HG03135 (cell line): ENCODE measurements around the gene PLD4.

ENCODE experiments used
- ATAC-seq: cut with Tn5 transposase; IDR thresholded peaks from one replicate; pipeline ENCODE4 v1.9.1; 2021; ENCODE audit warnings: mild to moderate bottlenecking, moderate library complexity; ENCODE audit not compliant: unreplicated experiment

The PLD4 gene

DNA sequence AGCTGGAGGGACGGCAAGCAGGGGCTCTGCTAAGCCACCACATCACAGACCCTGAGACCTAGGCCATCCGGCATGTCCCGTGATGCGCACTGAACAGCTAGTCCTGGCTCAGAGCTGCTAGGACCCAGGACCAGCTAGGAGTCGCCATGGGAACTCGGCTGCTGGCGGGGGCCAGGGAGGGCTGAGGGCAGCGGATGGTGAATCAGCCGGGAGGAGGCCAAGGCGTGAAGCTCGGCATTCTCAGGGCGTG is 48.4 kb downstream of the PLD4 start:
- no peak for ATAC-seq

DNA sequence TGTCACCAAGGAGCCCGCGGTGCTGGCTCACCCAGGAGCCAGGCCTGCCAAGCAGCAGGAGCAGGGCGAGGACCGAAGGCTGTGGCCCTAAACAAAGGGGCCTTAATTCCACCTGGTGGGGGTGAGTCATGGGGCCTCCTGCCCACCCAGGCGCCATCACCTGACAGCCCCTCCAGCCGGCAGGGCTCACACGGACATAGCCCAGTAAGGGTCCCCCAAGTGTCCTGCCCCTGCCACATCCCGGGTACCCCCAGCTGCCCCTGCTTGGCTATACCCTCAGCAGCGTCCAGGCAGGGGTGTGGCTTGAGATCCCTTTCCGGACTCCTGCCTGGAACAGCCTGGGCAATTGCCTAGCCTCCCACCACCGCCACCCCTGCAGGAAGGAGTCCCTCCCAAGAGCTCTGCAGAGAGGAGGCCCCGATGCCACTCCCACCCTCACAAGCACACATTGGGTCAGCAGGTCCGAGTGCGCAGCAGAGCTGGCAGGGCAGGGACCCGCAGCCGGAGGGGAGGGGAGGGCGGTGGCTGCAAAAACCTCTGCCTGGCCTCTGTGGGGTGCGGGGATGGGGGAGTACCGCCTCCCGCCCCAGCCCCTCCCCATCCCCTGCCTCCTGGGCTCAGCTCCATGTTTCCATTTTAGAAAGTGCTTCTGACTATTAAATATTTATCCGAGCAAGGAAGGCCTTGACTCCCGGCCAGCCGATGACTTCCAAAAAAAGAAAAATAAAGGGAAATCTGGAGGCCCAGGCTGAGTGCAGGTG is 48.9 kb downstream of the PLD4 start:
- no peak for ATAC-seq

DNA sequence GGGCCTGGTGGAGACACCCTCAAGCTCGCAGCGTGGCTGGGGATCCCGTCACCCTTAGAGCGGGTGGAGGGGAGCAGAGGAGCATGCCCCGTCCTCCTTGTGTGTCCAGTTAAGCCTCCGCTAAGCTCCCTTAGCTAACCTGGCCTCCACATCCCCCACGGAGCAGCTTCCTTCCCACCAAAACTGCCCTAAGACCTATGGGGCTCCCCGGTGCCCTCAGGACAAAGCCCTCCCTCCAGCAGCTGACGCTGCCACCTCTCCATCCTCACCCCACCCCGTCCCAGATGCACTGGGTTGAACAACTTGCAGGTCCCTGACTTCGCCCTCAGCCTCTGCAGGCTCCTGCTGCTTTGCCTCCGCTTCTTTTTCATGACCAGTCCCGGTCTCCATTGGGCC is 49.5 kb downstream of the PLD4 start:
- ATAC-seq = no peak

DNA sequence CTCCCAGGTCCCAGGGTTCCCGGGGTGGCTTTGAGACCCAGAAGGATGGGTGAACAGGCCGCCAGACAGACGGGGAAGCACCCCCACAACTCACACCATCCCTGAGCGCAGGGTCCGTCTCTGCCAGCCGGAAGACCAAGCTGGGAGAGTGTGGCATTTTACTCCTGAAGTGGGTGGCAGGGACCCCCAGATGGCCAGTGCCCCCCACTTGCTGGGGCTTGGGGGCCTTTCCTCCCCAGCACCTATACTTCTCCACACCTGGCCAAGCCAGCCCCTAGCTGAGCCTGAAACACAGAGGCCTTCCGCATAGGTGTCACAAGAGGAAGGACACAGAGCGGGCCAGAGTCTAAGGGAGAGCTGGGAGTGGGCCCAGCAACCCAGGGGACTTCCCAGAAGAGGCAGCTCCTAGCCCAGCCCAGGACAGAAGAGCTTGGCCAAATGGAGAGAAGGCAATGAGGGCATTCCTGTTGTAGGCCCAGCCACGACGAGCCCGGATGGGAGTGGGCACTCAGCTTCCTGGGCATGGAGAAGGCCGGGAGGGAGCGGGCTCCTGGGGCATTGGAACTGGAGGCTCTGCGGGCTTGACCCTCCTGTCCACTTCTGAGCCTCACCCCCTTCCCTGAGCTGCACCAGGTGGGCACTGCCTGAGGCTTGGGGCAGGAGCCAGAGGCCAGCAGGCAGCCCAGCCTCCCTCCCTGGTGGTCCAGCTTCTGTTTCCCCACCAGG is 50.1 kb downstream of the PLD4 start:
- no peak for ATAC-seq

DNA sequence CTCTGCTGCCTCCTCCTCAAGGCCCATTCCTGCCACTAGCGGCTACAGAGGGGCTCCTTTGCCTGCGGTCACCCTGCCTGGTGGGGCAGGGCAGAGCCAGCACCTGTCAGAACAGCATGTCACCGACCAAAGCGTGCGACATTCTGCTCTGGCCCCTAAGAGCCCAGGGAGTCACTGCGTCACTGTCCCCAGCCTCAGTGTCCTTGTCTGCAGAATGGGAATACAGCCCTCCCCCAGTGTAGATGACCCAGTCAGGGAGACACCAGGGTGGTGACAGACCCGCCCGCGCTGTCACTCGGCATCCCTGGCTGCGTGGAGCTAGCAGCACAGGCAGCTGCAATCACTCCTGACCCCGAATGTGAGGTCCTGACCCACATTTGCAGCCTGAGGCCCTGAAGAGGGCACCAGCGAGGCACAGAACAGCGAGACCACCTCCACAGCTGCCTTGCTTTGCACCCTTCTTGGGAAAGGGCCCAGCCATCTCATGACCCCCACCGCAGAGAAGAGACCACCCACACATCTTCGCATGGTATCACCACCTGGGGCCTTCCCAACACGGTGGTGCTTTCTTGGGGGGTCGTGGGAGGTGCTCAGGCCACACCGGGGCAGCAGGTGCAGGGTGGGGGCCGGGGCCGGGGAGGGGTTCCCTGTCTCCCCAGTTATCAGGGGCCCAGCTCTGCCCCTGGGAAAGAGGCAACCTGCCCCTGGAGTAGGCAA is 51.0 kb downstream of the PLD4 start:
- ATAC-seq = no peak

DNA sequence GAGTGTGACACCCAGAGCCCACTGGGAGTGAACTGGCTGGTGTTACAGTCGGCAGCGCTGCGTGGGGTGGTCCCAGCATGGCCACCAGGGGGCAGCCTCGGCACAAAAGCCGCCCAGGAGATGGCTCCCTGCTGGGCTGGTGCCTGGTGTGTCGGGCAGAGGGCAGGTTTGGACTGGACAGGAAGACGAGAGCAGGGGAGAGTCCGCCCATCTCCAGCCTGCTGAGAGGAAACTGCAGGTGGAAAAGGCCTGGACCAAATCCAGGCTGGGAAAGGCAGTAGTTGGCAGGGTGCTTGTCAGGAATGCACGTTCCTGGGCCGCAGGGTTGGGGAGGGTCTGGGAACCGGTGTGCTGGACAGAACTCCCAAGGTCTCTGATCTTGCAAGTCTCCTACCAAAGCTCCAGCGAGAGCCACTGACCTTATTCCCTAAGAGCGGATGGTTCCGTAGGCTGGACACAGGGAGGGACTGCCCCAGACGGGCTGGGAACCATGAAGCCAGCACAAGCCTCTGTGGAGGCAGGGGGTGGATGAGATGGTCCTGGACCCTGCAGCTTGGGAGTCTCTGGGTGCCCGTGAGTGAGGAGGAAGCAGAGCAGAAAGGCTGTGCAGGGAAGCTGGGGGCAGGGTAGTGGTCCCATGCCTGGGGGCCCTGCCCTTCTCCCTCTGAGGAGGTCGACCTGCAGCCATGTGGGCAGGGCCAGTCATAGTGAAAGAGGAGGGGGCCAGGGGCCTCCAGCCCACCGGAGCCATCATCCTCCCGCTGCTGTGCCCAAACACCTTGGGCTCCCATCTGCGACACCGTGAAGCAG is 51.7 kb downstream of the PLD4 start:
- no peak for ATAC-seq

DNA sequence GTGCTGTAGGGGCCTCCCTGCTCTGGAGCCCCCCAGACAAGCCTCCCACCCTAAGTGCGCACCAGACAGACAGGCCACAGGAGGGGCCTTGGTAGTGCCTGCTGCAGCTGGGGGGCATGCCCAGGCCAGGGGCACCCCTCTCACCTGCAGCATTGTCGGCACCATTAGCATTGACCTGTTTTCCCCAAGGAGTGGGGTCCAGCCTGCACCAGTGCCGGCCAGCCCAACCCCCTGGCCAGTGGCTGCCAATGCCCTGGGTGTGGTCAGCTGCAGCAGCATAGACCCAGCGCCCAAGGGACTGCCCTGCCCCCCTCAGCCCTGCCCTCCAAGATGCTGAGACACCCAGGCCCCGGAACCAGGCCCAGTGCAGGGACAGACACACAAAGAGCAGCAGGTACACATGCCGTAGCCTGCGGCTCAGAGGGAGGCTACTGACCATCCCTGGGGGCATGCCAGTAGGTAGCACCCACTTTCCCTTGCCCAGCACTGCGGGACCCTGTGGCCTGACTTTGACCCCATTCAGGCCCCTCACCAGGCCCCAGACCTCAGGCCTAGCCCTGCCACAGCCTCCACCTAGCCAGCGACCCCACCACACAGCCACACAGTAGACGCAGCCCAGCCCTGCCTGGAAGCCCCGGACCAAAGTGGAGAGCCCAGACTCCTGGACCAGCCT is 52.5 kb downstream of the PLD4 start:
- ATAC-seq = no peak

DNA sequence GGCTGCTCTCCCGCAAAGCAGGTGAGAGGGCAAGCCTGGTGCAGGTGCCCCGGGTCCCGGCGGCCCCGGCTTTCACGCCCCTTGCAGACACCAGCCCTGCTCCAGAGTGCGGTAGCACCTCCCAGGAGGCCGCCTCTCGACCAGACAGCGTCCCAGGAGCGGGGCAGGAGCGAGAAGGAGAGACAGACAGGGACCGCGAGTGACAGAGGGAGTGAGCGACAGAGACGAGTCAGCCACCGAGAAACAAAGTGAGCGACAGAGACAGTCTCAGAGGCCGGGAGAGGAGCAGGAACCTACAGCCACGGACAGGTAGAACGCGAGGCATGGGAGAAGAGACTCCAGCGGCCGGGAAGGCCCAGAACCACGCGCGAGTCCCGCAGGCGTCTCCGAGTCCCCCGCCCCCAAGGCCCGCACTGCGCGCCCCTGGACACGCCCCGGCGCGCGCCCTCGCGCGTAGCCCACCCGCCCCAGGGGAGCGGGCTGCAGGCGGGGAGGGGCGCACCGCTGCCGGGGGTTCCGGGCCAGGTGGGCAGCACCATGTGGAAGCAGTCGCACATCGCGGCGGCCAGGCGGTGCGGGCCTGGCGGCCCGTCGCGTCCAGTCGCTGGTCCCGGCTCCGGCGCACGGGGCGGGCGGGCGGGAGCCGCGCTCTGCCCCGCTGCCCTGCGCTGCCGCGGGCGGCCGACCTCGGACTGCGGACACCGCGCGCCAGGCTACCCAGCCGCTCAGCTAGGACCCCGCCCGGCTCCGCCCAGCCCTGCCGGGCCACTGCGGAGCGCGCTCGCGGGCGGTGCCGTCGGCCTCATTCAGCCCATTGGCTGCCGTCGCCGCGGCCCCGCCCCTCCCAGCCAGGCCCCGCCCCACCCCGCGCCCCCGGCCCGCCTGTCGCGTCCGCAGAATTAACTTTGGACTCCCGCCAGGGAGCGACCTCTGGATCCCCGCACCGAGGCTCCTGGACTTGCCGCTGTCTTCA is 53.3 kb downstream of the PLD4 start, which contains the start of gene AHNAK2:
Gene AHNAK2 (minus strand): TSS at position 694 of the 973 bp plus-strand sequence. CDS start 137 bp downstream, at position 557.
- no peak for ATAC-seq

DNA sequence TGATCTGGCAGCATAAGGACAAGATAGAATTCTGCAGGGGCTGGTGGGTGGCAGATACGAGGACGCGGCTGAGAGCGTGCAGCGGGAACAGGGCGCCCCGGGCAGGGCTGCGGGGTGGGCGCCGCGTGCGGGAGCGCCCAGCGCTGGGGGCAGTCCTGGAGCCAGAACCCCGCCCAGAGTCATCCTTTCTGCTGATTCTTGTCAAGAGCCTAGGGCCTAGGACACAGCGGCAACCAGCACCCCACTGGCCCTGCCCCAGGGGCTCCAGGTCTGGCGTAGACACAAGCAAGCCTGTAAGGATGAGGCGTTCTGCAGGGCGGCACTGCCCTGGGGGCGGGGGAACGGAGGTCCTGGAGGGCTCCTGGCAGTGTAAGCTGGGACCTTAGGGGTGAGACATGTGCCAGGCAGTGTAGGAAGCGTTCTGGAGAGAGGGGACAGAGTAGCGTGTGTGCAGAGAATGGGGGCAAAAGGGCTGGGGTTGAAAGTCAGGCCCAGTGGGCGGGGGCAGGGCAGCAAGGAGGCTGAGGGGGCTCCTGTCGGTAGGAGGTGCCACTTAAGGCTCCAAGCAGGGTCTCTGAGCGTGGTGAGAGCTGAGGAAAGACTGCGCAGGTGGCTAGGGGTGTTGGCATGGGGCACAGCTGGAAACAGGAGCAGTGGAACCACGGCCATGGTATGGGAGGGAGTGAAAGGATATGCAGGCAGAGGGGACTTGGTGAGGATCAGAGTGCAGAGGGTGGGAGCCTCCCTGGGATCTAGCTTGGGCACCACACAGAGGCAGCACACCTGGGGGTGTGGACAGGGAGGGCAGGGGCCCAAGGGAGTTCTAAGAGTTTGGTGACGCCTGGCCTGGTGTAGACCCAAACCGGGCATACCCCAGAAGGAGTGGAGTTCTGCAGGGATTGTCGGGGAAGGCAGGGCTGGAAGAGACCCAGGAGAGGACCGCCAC is 54.3 kb downstream of the PLD4 start:
- no peak for ATAC-seq

DNA sequence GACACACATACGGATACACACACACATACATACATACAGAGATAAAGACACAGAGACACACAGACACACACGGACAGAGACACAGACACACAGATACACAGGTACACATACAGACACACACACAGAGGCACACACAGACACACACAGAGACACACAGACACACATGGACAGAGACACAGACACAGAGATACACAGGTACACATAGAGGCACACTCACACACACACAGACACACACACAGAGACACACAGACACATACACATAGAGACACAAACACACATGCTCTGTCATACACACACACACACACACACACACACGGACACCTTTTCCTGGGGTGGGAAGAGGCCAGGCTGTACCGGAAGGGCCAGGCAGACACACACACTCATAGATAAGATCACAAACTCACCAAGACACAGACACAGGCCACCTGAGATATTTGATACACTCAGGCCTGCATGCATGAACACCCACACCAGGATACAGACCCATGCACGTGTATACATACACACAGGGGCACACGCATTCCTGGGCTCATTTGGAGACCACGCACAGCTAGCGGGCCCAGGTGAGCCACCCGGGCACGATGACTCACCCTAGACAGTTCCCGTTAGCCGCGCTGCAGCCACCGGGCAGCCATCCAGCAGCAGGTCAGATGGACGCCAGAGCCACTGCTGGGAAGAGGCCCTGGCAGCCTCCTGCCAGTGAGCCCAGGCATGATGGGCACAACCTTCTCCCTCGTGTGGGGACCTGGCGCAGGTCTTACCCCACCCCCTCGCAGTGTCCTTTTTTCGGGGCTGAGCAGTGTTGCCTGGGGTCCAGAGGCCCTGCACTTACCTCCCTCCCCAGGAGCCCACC is 55.3 kb downstream of the PLD4 start:
- ATAC-seq = no peak

DNA sequence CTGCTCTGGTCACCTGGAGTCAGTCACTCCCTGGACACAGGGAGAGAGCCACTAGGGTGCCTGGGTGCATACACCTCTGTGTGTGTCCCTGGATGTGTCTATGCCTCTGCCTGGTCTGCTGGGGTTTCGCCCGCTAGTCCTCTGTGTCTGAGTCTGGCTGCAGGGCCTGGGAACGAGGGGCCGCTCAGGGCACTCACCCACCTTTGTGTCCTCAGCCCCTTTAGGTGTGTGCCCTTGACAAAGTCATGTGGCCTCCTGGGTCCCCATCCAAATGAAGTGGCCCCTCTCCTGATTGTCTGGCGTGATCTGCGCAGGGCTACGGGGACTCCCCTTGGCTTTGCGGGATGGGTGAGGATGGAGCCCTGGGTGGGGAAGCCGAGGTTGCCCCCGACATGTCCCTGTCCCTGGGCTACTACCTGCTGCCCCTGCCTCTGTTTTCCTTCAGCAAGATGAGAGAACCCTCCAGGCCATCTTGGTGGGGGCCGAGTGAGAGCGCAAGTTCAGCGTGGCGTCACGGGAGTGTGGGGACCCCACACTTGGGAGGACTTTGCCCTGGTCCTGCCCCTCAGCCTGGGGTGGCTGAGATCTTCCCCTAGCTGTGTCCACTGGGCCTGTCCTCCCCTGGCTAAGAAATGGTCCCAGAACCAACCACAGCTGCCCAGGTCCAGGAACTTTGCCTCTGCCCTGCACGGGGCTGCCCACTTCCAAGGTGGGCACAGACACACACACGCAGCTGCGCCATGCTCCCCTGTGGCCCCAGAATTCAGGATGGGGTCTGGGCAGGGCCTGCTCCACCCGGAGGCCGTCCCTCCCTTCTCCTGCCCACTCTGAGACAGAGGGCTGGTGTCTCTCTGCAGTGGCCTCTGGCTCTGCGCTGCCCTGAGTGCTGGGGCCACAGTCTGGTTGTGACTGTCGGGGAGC is 56.2 kb downstream of the PLD4 start:
- no peak for ATAC-seq

DNA sequence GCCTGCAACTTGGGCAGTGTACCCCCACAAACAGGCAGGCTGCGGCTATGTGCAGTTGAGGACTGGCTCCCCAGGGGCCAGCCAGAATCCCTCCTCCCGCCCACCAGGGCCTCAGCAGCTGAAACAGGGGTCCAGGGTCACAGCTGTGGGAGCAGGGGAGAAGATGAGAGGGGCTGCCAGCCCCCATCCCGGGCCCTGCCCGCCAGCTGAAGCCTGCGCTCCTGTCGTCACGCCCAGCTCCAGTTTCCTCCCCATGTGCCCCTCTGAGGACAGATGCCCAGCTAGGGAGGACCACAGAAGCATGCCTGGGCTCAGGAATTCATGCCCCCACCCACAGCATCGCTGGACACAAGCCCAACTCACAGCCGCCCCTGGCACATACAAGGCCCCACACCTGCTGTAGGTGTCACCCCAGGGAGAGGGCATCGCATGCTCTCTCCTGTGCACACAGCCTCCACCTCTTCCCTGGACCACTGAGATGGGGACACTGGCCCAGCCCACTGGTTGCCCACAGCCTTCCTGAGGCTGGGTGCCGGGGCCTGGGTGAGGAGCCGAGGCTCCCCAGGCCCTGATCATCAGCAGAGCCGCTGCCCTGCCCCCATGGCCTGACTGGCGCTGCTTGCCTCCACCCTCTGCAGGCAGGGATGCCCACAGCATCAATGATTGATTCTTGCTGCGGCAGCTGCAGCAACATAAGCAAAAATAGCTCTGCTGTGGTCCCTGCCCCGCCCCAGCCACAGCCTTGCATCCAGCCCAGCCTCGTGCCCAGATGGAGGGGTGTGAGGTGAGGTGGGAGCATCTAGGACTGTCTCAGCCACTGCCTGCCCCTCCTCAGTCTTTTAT is 57.2 kb downstream of the PLD4 start:
- ATAC-seq = no peak

DNA sequence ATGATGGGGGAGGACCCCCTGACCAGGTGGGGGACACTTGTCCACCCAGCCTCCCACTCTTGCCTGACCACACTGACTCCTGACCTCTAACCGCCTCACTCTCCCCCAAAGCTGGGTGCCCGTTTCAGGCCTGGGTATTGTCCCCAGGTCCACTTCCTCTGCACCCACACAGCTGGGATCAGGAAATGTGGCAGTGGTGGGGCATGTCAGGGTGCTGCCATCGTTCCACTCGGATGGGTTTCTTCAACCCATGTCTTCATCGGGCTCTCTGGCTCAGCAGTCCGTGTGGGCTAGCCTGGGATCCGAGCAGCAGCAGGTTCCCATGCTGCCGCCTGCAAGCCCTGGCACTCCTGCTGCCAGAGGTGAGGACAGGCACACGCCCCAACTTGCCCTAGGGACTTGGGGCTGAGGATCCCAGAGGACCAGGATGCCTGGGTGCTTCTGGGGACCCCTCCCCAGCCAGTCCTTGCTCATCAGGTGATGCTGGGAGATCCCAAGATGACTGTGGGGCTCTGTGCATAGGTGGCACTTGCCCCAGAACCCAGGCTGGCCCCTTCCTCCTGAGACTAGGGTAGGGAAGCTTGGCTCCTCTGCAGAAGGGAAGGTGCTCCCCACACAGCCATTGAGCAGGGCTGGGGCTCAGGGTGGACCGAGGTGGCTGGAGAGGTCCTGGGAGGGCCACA is 58.0 kb downstream of the PLD4 start:
- no peak for ATAC-seq
